Neuronal stem cell (in vitro differentiated cells): ENCODE measurements around the gene MBP.

Source experiments
- DNase-seq: peaks from one replicate; pipeline ENCODE4 v3.0.0-alpha.2; 2013; ENCODE audit warnings: low spot score
- H2AFZ ChIP-seq: one replicate; pipeline ENCODE4 v1.6.1; 2013; ENCODE audit warnings: mild to moderate bottlenecking, low read length, inconsistent platforms
- H2AK5ac ChIP-seq: 2 replicates; pipeline ENCODE4 v1.6.1; 2013; ENCODE audit warnings: low read depth, mild to moderate bottlenecking, inconsistent platforms, low read length, moderate library complexity, mixed read lengths
- H2BK120ac ChIP-seq: 2 replicates; pipeline ENCODE4 v1.6.1; 2013; ENCODE audit warnings: low read depth, mild to moderate bottlenecking, inconsistent platforms, low read length, moderate library complexity, mixed read lengths
- H2BK12ac ChIP-seq: one replicate; pipeline ENCODE4 v1.6.1; 2013; ENCODE audit warnings: low read length, inconsistent platforms
- H2BK15ac ChIP-seq: 2 replicates; pipeline ENCODE4 v1.6.1; 2013; ENCODE audit warnings: mild to moderate bottlenecking, low read length, inconsistent platforms, mixed read lengths
- H2BK5ac ChIP-seq: one replicate; pipeline ENCODE4 v1.6.1; 2013; ENCODE audit warnings: inconsistent platforms, mild to moderate bottlenecking, low read length, moderate library complexity
- H3K14ac ChIP-seq: one replicate; pipeline ENCODE4 v1.6.1; 2013; ENCODE audit warnings: low read length, inconsistent platforms
- H3K18ac ChIP-seq: 2 replicates; pipeline ENCODE4 v1.6.1; 2013; ENCODE audit warnings: low read length, inconsistent platforms
- H3K23ac ChIP-seq: 2 replicates; pipeline ENCODE4 v1.6.1; 2013; ENCODE audit warnings: low read depth, mild to moderate bottlenecking, mixed read lengths, low read length, inconsistent platforms; ENCODE audit not compliant: poor library complexity
- H3K27ac ChIP-seq: replicated peaks from 3 replicates; pipeline ENCODE4 v1.5.1; 2013; ENCODE audit warnings: low read length, inconsistent platforms
- H3K27me3 ChIP-seq, 3 experiments: 2 replicates each; pipeline ENCODE4 v1.6.1; 2013; ENCODE audit warnings: low read length in 3 of 3, mild to moderate bottlenecking in 2 of 3, inconsistent platforms in 1 of 3, low read depth in 1 of 3, mixed read lengths in 1 of 3, moderate library complexity in 1 of 3; ENCODE audit not compliant: control insufficient read depth in 3 of 3, insufficient read depth in 3 of 3
- H3K36me3 ChIP-seq, 2 donors: replicated peaks in 1 of 2; 2 replicates each; pipeline ENCODE4 v1.6.1; 2013; ENCODE audit warnings: low read length in 2 of 2; ENCODE audit not compliant: control insufficient read depth in 2 of 2, insufficient read depth in 2 of 2
- H3K4ac ChIP-seq: 2 replicates; pipeline ENCODE4 v1.6.1; 2013; ENCODE audit warnings: inconsistent platforms, mild to moderate bottlenecking, low read length, moderate library complexity
- H3K4me1 ChIP-seq, 2 donors: 1 replicate in 1 of 2; 2 replicates in 1 of 2; pipeline ENCODE4 v1.6.1; 2013; ENCODE audit warnings: low read length in 2 of 2, low read depth in 1 of 2; ENCODE audit not compliant: control insufficient read depth in 2 of 2, insufficient read depth in 1 of 2
- H3K4me2 ChIP-seq: one replicate; pipeline ENCODE4 v1.6.1; 2013; ENCODE audit warnings: mild to moderate bottlenecking, low read length, inconsistent platforms; ENCODE audit not compliant: insufficient read depth, poor library complexity, severe bottlenecking
- H3K4me3 ChIP-seq, 2 donors: 2 replicates each; pipeline ENCODE4 v1.5.1; 2013; ENCODE audit warnings: low read length in 2 of 2, mild to moderate bottlenecking in 2 of 2, inconsistent platforms in 1 of 2, moderate library complexity in 1 of 2
- H3K79me1 ChIP-seq: one replicate; pipeline ENCODE4 v1.6.1; 2013; ENCODE audit warnings: low read depth, mild to moderate bottlenecking, inconsistent platforms, low read length, moderate library complexity
- H3K9ac ChIP-seq: one replicate; pipeline ENCODE4 v1.6.1; 2013; ENCODE audit warnings: mild to moderate bottlenecking, low read depth, low read length, inconsistent platforms; ENCODE audit not compliant: poor library complexity
- H3K9me3 ChIP-seq, 2 donors: replicated peaks in 1 of 2; 2 replicates each; pipeline versions ENCODE3 to v1.6.1; 2013; ENCODE audit warnings: low read length in 2 of 2, mild to moderate bottlenecking in 2 of 2, inconsistent platforms in 1 of 2, low read depth in 1 of 2, mixed read lengths in 1 of 2, moderate library complexity in 1 of 2; ENCODE audit not compliant: control insufficient read depth in 2 of 2, insufficient read depth in 1 of 2
- H4K8ac ChIP-seq: one replicate; pipeline ENCODE4 v1.6.1; 2013; ENCODE audit warnings: low read depth, mild to moderate bottlenecking, inconsistent platforms, low read length, moderate library complexity
- H4K91ac ChIP-seq: one replicate; pipeline ENCODE4 v1.6.1; 2013; ENCODE audit warnings: low read length, low read depth, mild to moderate bottlenecking, inconsistent platforms; ENCODE audit not compliant: poor library complexity
- WGBS, 2 donors: extraction: QIAGEN DNeasy Blood & Tissue Kit; methylation state at CpG; one replicate each; pipeline ENCODE4 v1.1.7; 2013; ENCODE audit warnings: missing lambda C conversion rate in 2 of 2, mixed read lengths in 1 of 2; ENCODE audit not compliant: insufficient read length in 2 of 2, insufficient replicate concordance in 1 of 2; ENCODE audit errors: extremely low coverage in 2 of 2; 5-methylcytosine and 5-hydroxymethylcytosine counted together

Gene MBP

GRCh38 chr18:76978616-76979015, 154.0 kb downstream of the MBP start:
- Histone ChIP-seq H3K27me3 (no peaks in the 10 kb centered on the region), H4K91ac (no peak overlapping the region), H3K4me1 (peaks cover 1 to 20% of the 10 kb centered on the region in 2 donors), H2BK120ac (no peak overlapping the region), H3K4me2 (no peak overlapping the region), H2BK5ac (no peak overlapping the region), H3K79me1 (no peaks in the 10 kb centered on the region), H2BK12ac (no peak overlapping the region), H4K8ac (no peak overlapping the region), H3K9me3 (no peaks in the 10 kb centered on the region), H3K18ac (no peak overlapping the region), H2BK15ac (no peak overlapping the region), H3K4ac (no peak overlapping the region), H3K27ac (no peak overlapping the region), H3K36me3 (peaks cover 0 to 5% of the 10 kb centered on the region in 2 donors), H3K9ac (no peak overlapping the region), H3K4me3 (no peak overlapping the region), H3K14ac (no peak overlapping the region), H3K23ac (no peak overlapping the region), H2AFZ (no peak overlapping the region), H2AK5ac (no peak overlapping the region)
- no peak for DNase-seq
- no CpG with 5 or more reads among the region's 14 CpGs for WGBS, 2 donors

GRCh38 chr18:76977684-76978232, 154.8 kb downstream of the MBP start:
- Histone ChIP-seq H3K4me1 (peaks cover 0 to 18% of the 10 kb centered on the region in 2 donors), H2BK12ac (no peak overlapping the region), H2AK5ac (no peak overlapping the region), H3K4ac (no peak overlapping the region), H2BK120ac (no peak overlapping the region), H3K36me3 (peaks cover 0 to 10% of the 10 kb centered on the region in 2 donors), H3K27ac (no peak overlapping the region), H2BK5ac (no peak overlapping the region), H2BK15ac (no peak overlapping the region), H3K18ac (no peak overlapping the region), H3K4me2 (no peak overlapping the region), H3K27me3 (no peaks in the 10 kb centered on the region), H4K8ac (no peak overlapping the region), H3K4me3 (no peak overlapping the region), H3K14ac (no peak overlapping the region), H3K9ac (no peak overlapping the region), H3K23ac (no peak overlapping the region), H2AFZ (no peak overlapping the region), H3K79me1 (no peaks in the 10 kb centered on the region), H4K91ac (no peak overlapping the region), H3K9me3 (no peaks in the 10 kb centered on the region)
- no peak for DNase-seq
- WGBS, 2 donors: no CpG with 5 or more reads among the region's 11 CpGs

GRCh38 chr18:76977108-76977621, 155.4 kb downstream of the MBP start:
- H2BK12ac ChIP-seq: no peak overlapping the region
- no peak overlapping the region for H3K27ac ChIP-seq
- no peak overlapping the region for H3K4ac ChIP-seq
- DNase-seq: no peak
- peaks cover 0 to 2% of the 10 kb centered on the region in 2 donors for H3K9me3 ChIP-seq
- H2BK15ac ChIP-seq: no peak overlapping the region
- WGBS, 2 donors: no CpG with 5 or more reads among the region's 14 CpGs
- H2BK5ac ChIP-seq: no peak overlapping the region
- H2BK120ac ChIP-seq: no peak overlapping the region
- no peaks in the 10 kb centered on the region for H3K79me1 ChIP-seq
- H2AFZ ChIP-seq: no peak overlapping the region
- H3K4me2 ChIP-seq: no peak overlapping the region
- no peak overlapping the region for H2AK5ac ChIP-seq
- H3K18ac ChIP-seq: peak overlapping the region; percentile 20
- peaks cover 0 to 18% of the 10 kb centered on the region in 2 donors for H3K4me1 ChIP-seq
- no peak overlapping the region for H3K14ac ChIP-seq
- H3K23ac ChIP-seq: no peak overlapping the region
- peaks cover 0 to 1% (median 0%) of the 10 kb centered on the region in 3 experiments for H3K27me3 ChIP-seq
- H4K91ac ChIP-seq: no peak overlapping the region
- no peak overlapping the region for H4K8ac ChIP-seq
- no peak overlapping the region for H3K4me3 ChIP-seq
- peaks cover 0 to 10% of the 10 kb centered on the region in 2 donors for H3K36me3 ChIP-seq
- H3K9ac ChIP-seq: no peak overlapping the region

- Histone ChIP-seq H3K4me1 (peaks cover 6 to 16% of the 10 kb centered on the region in 2 donors), H3K36me3 (peaks cover 0 to 10% of the 10 kb centered on the region in 2 donors), H2BK15ac (no peak overlapping the region), H2AFZ (no peak overlapping the region), H3K27me3 (peaks cover 0 to 2% (median 0%) of the 10 kb centered on the region in 3 experiments), H2BK12ac (no peak overlapping the region), H3K4ac (no peak overlapping the region), H3K14ac (no peak overlapping the region), H4K91ac (no peak overlapping the region), H3K18ac (no peak overlapping the region), H3K4me2 (no peak overlapping the region), H4K8ac (no peak overlapping the region), H2AK5ac (no peak overlapping the region), H3K4me3 (no peak overlapping the region), H3K9ac (no peak overlapping the region), H2BK120ac (no peak overlapping the region), H3K23ac (no peak overlapping the region), H3K9me3 (peaks cover 0 to 2% of the 10 kb centered on the region in 2 donors), H3K27ac (no peak overlapping the region), H2BK5ac (no peak overlapping the region), H3K79me1 (no peaks in the 10 kb centered on the region)
- no peak for DNase-seq
- no CpG with 5 or more reads among the region's 14 CpGs for WGBS, 2 donors
Measured at GRCh38 chr18:76975577-76976110, 156.9 kb downstream of the MBP start.
